ENCODE results near the gene TUSC2.

The TUSC2 gene

GRCh38 chr3:50297896-50298725, 29.9 kb downstream of the TUSC2 start:
- Histone ChIP-seq H3K4me3 (ENCODE audit: low read depth, low read length) (peak overlapping the region; percentile 69), H3K4me1 (ENCODE audit: control insufficient read depth, insufficient read depth, low read length) (no peaks in the 10 kb centered on the region), H3K27ac (ENCODE audit: extremely low read depth, low read depth, low read length) (no peak overlapping the region), H3K36me3 (ENCODE audit: control insufficient read depth in 2 of 2, insufficient read depth in 1 of 2, low read length in 2 of 2) (peaks cover 0 to 4% of the 10 kb centered on the region in 2 experiments; a peak in 1 of 3 replicates), H3K9me3 (ENCODE audit: control insufficient read depth, insufficient read depth, low read depth, low read length) (no peaks in the 10 kb centered on the region)
- peak; percentile 92 for TF ChIP-seq ZIC2 (tag by site-specific recombination; IDR thresholded peaks at IDR 0.05)
- TF ChIP-seq ZNF600 (tag by site-specific recombination; IDR thresholded peaks at IDR 0.05): no peak
- ChIA-PET CTCF (interaction anchor here (0.6 to 2.0 kb wide), 8 partner anchors 19 to 88 kb away, joined by 3 to 7 read pairs (median 4); partner anchors contain the start of gene HYAL2), POLR2A (interaction anchor here (1.4 to 2.2 kb wide), 4 partner anchors 19 to 39 kb away, joined by 11 to 34 read pairs (median 14); partner anchors contain the start of gene TUSC2)

DNA sequence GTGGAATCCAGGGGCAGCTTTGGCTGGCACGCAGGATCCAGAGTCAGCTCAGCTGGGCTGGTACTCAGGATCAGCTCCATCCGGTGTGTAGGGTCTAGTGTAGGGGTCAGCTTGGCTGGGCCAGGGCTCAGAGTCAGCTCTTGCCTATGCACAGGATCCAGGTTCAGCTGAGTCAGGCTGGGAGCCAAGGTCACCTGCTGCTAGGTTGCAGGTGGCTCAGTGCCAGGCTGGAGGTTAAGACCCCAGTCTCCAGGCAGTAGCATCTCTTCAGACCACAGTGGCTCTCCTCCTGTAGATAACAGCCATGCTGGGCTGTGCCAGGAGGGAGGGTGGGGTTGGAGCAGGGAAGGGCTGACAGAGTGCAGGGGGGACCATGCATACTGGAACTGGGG, 30.6 kb downstream of the TUSC2 start:
- Histone ChIP-seq H3K4me1 (ENCODE audit: control insufficient read depth, insufficient read depth, low read length) (no peaks in the 10 kb centered on the region), H3K9me3 (ENCODE audit: control insufficient read depth, insufficient read depth, low read depth, low read length) (no peaks in the 10 kb centered on the region), H3K36me3 (ENCODE audit: control insufficient read depth in 2 of 2, insufficient read depth in 1 of 2, low read length in 2 of 2) (peaks cover 0 to 4% of the 10 kb centered on the region in 2 experiments; a peak in 1 of 3 replicates), H3K27ac (ENCODE audit: extremely low read depth, low read depth, low read length) (no peak overlapping the region), H3K4me3 (ENCODE audit: low read depth, low read length) (no peak overlapping the region)
- ChIA-PET CTCF (interaction anchor here (0.9 to 1.8 kb wide), 2 partner anchors 24 to 25 kb away, joined by 3 to 7 read pairs; partner anchors contain the start of gene HYAL2), POLR2A (interaction anchor here (0.9 kb wide), 1 partner anchor 13 kb away, joined by 8 read pairs; no protein-coding TSS in a partner anchor)
- peak; percentile 31; the same call in 1 of the 2 replicates for TF ChIP-seq ZNF341 (tag by site-specific recombination; IDR thresholded peaks at IDR 0.05; ENCODE audit: low read depth)
- no peak for TF ChIP-seq HOXA7 (CRISPR knock-in tag; IDR thresholded peaks at IDR 0.05; ENCODE audit: borderline replicate concordance)
- TF ChIP-seq ZNF514 (tag by site-specific recombination; IDR thresholded peaks at IDR 0.05): no peak
- TF ChIP-seq KLF1 (tag by site-specific recombination; IDR thresholded peaks at IDR 0.05): no peak
- TF ChIP-seq ZNF768 (tag by site-specific recombination; IDR thresholded peaks at IDR 0.05): no peak

DNA sequence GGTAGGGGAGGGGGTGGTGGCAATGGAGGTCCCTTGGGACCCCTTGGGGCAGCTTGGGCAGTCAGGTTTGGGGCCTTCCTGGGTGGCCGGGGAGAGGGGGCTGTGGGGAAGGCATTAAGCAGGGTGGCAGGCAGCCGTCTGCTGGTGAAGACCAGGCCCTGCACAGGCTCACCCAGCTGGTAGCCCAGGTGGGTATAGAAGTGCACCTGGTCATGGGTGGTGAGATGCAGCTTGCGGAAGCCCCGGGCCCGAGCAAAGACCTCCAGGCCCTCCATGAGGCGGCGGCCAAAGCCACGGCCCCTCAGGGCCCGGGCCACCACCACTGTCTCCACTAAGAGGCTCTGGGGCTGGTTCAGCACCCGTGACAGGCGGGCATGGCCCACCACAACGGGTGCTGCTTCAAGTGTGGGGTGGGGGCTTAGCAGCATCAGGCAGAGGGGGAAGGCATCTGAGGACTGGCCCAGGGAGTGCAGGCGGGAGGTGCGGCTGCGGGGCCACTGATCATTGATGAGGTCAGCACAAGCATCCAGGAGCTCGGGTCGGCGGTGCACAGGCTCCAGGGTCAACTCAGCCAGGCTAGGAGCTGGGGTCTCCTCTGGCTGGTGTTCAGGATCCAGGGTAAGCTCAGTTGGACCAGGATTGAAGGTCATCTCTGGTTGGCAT, 31.2 kb downstream of the TUSC2 start:
- Histone ChIP-seq H3K4me1 (ENCODE audit: control insufficient read depth, insufficient read depth, low read length) (no peaks in the 10 kb centered on the region), H3K9me3 (ENCODE audit: control insufficient read depth, insufficient read depth, low read depth, low read length) (no peaks in the 10 kb centered on the region), H3K4me3 (ENCODE audit: low read depth, low read length) (no peak overlapping the region), H3K27ac (ENCODE audit: extremely low read depth, low read depth, low read length) (no peak overlapping the region), H3K36me3 (ENCODE audit: control insufficient read depth in 2 of 2, insufficient read depth in 1 of 2, low read length in 2 of 2) (peaks cover 0 to 4% of the 10 kb centered on the region in 2 experiments; a peak in 1 of 3 replicates)
- TF ChIP-seq ZNF426 (tag by site-specific recombination; IDR thresholded peaks at IDR 0.05) (no peak), ZNF248 (tag by site-specific recombination; IDR thresholded peaks at IDR 0.05) (no peak), ZSCAN5A (tag by site-specific recombination; IDR thresholded peaks at IDR 0.05) (no peak), ZFP3 (tag by site-specific recombination; IDR thresholded peaks at IDR 0.05; ENCODE audit: low read depth) (no peak), ZNF530 (tag by site-specific recombination; IDR thresholded peaks at IDR 0.05; ENCODE audit: low read depth) (no peak), IKZF3 (tag by site-specific recombination; IDR thresholded peaks at IDR 0.05) (no peak), SCRT1 (tag by site-specific recombination; IDR thresholded peaks at IDR 0.05; ENCODE audit: borderline replicate concordance) (no peak), ZNF626 (tag by site-specific recombination; IDR thresholded peaks at IDR 0.05) (no peak), KLF16 (tag by site-specific recombination; IDR thresholded peaks at IDR 0.05) (no peak)
- TF ChIP-seq, protein P1, sequence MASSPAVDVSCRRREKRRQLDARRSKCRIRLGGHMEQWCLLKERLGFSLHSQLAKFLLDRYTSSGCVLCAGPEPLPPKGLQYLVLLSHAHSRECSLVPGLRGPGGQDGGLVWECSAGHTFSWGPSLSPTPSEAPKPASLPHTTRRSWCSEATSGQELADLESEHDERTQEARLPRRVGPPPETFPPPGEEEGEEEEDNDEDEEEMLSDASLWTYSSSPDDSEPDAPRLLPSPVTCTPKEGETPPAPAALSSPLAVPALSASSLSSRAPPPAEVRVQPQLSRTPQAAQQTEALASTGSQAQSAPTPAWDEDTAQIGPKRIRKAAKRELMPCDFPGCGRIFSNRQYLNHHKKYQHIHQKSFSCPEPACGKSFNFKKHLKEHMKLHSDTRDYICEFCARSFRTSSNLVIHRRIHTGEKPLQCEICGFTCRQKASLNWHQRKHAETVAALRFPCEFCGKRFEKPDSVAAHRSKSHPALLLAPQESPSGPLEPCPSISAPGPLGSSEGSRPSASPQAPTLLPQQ (tag by site-specific recombination; IDR thresholded peaks at IDR 0.05): no peak
- ChIA-PET POLR2A (interaction anchor here (0.9 to 2.0 kb wide), 2 partner anchors 13 to 25 kb away, joined by 7 to 8 read pairs; partner anchors contain the start of gene HYAL2), CTCF (no interaction called here)
